Kidney capillary endothelial cell (primary cell): ENCODE data around the gene OLIG2.
A peak's percentile ranks its signal among the peaks of the same experiment; 100 is the strongest.

Experiments
- DNase-seq: peaks from one replicate; pipeline ENCODE4 v3.0.0-alpha.2; 2018; ENCODE audit warnings: low spot score

OLIG2 gene

GRCh38 chr21:33064623-33065390 is 39.1 kb downstream of the OLIG2 start:
- no peak for DNase-seq

GRCh38 chr21:33067043-33067442 is 41.3 kb downstream of the OLIG2 start:
- no peak for DNase-seq

- no peak for DNase-seq
Measured at GRCh38 chr21:33067457-33067856, 41.7 kb downstream of the OLIG2 start.

- DNase-seq, result no peak
Measured at GRCh38 chr21:33069243-33069642, 43.5 kb downstream of the OLIG2 start.

GRCh38 chr21:33069645-33069993 is 43.9 kb downstream of the OLIG2 start:
- DNase-seq, result no peak

GRCh38 chr21:33069994-33070743 is 44.4 kb downstream of the OLIG2 start, which contains the start of gene OLIG1:
Gene OLIG1 (plus strand): TSS chr21:33070141. CDS start chr21:33070247, 106 bp downstream.
- peak; percentile 19 for DNase-seq

- DNase-seq, result no peak
Measured at GRCh38 chr21:33070744-33070997, 44.9 kb downstream of the OLIG2 start.

- no peak for DNase-seq
Measured at GRCh38 chr21:33070998-33071769, 45.4 kb downstream of the OLIG2 start.

- peak; percentile 10 for DNase-seq
Measured at GRCh38 chr21:33071770-33072306, 46.1 kb downstream of the OLIG2 start.

GRCh38 chr21:33073636-33074035 is 47.9 kb downstream of the OLIG2 start:
- no peak for DNase-seq

- no peak for DNase-seq
Measured at GRCh38 chr21:33075128-33075527, 49.4 kb downstream of the OLIG2 start.

- DNase-seq, result no peak
Measured at GRCh38 chr21:33075596-33076195, 50.0 kb downstream of the OLIG2 start.

- DNase-seq, result no peak
Measured at GRCh38 chr21:33076600-33077329, 51.0 kb downstream of the OLIG2 start.
